GM12801 (cell line): ENCODE measurements around the gene HPCAL1.

Source experiments
- CTCF ChIP-seq: IDR thresholded peaks from one replicate; pipeline ENCODE4 v1.5.1; 2011; ENCODE audit warnings: control low read depth; ENCODE audit not compliant: insufficient read length; ENCODE audit errors: extremely low read depth

The HPCAL1 gene

GRCh38 chr2:10385933-10386773 lies 83.4 kb downstream of the HPCAL1 start:
- no peak for TF ChIP-seq CTCF

- TF ChIP-seq CTCF, result no peak
These were observed 84.3 kb downstream of the HPCAL1 start for GRCh38 chr2:10387033-10387432.

- TF ChIP-seq CTCF, result no peak
These were observed 86.4 kb downstream of the HPCAL1 start for GRCh38 chr2:10388954-10389560.

- no peak for TF ChIP-seq CTCF
These were observed 86.9 kb downstream of the HPCAL1 start for GRCh38 chr2:10389573-10389972.

GRCh38 chr2:10390369-10390801 lies 87.7 kb downstream of the HPCAL1 start:
- no peak for TF ChIP-seq CTCF

GRCh38 chr2:10392100-10392499 lies 89.4 kb downstream of the HPCAL1 start:
- TF ChIP-seq CTCF, result no peak

- TF ChIP-seq CTCF, result no peak
These were observed 89.8 kb downstream of the HPCAL1 start for GRCh38 chr2:10392548-10392947.
